HCT116 (cell line): Measurements from ENCODE around the gene COL5A1. TPM values are rescaled to one million over a fixed set of nuclear protein-coding genes. Genes with fewer than 3 reads are reported as not detected.

Experiments
- ATAC-seq: fragments of 200-7000 bp; cut with Tn5 transposase; 2 replicates; pipeline ENCODE4 v1.9.1; 2020; ENCODE audit warnings: mild to moderate bottlenecking, moderate library complexity
- BruUV-seq: library from RNA; stranded (reverse); fragments of 400-500 nt; replicated peaks from 2 replicates; lab custom pipeline; 2021; lab: Mats Ljungman, UMichigan
- CTCF ChIA-PET: fragments of 300-600 bp; sonication (Branson Sonifier 250); formaldehyde crosslinking; loops from one replicate; lab custom pipeline; 2021; ENCODE audit warnings: antibody characterized with exemption; lab: Charles Lee
- POLR2A ChIA-PET: fragments of 300-600, 350-600 bp; sonication (Branson Sonifier 250); formaldehyde crosslinking; loops from one replicate; lab custom pipeline; 2021; ENCODE audit warnings: antibody characterized with exemption; lab: Charles Lee
- RAD21 ChIA-PET, 2 experiments: fragments of 300-600 bp; sonication (Branson Sonifier 250); formaldehyde crosslinking; loops; one replicate each; lab custom pipeline; 2023; ENCODE audit warnings: low total read pairs in 2 of 2; ENCODE audit not compliant: uncharacterized antibody in 2 of 2, unreplicated experiment in 2 of 2, low non-redundant PET in 1 of 2; lab: Charles Lee
- DNase-seq: peaks from one replicate; pipeline ENCODE4 v3.0.0-alpha.2; 2010; ENCODE audit warnings: low read depth, low spot score
- H2AFZ ChIP-seq: fragments of 200-600 bp; shearing (Covaris generic), sonication (generic); 2 replicates; pipeline ENCODE4 v1.6.1; 2017; ENCODE audit warnings: low read depth, mixed run types, mixed read lengths, antibody characterized with exemption, low read length; ENCODE audit not compliant: poor library complexity, severe bottlenecking
- H3K27ac ChIP-seq: 2 replicates; pipeline ENCODE4 v1.5.1; 2012; ENCODE audit warnings: low read depth, low read length
- H3K27me3 ChIP-seq: fragments of 200-600 bp; sonication (generic); 2 replicates; pipeline ENCODE4 v1.6.1; 2016; ENCODE audit warnings: mixed run types, low read length, mixed read lengths; ENCODE audit not compliant: insufficient read depth
- H3K36me3 ChIP-seq, 2 experiments: fragments of 200-500 bp in 1 of 2; fragments of 200-600 bp in 1 of 2; sonication (Bioruptor generic) in 1 of 2; sonication (generic) in 1 of 2; 2 replicates each; pipeline versions ENCODE4 v1.5.1 to v1.6.1; 2014 to 2016; ENCODE audit warnings: low read length in 2 of 2, inconsistent platforms in 1 of 2, mixed read lengths in 1 of 2, mixed run types in 1 of 2; ENCODE audit not compliant: insufficient read depth in 2 of 2, control insufficient read depth in 1 of 2
- H3K4me1 ChIP-seq, 2 experiments: fragments of 200-600 bp in 1 of 2; sonication (generic) in 1 of 2; 2 replicates each; pipeline versions ENCODE4 v1.5.1 to v1.6.1; 2012 to 2017; ENCODE audit warnings: low read length in 2 of 2, inconsistent platforms in 1 of 2, mild to moderate bottlenecking in 1 of 2, mixed read lengths in 1 of 2, mixed run types in 1 of 2, moderate library complexity in 1 of 2; ENCODE audit not compliant: insufficient read depth in 2 of 2, control insufficient read depth in 1 of 2
- H3K4me2 ChIP-seq: fragments of 200-600 bp; sonication (generic); 2 replicates; pipeline ENCODE4 v1.6.1; 2017; ENCODE audit warnings: mixed run types, low read length, mixed read lengths
- H3K4me3 ChIP-seq, 2 experiments: fragments of 200-600 bp in 1 of 2; sonication (generic) in 1 of 2; replicated peaks in 1 of 2; 2 replicates each; pipeline ENCODE4 v1.5.1; 2011 to 2016; ENCODE audit warnings: low read length in 2 of 2, control low read depth in 1 of 2, low read depth in 1 of 2, mild to moderate bottlenecking in 1 of 2, mixed read lengths in 1 of 2, mixed run types in 1 of 2
- H3K79me2 ChIP-seq: fragments of 200-600 bp; sonication (generic); 2 replicates; pipeline ENCODE4 v1.6.1; 2017; ENCODE audit warnings: mild to moderate bottlenecking, mixed run types, low read length, moderate library complexity, mixed read lengths; ENCODE audit not compliant: insufficient read depth
- H3K9ac ChIP-seq: fragments of 200-600 bp; sonication (generic); 2 replicates; pipeline ENCODE4 v1.6.1; 2016; ENCODE audit warnings: low read length, mixed read lengths
- H3K9me2 ChIP-seq: fragments of 200-600 bp; sonication (generic), shearing (Covaris generic); 2 replicates; pipeline ENCODE4 v1.6.1; 2017; ENCODE audit warnings: mixed run types, mild to moderate bottlenecking, moderate library complexity; ENCODE audit not compliant: insufficient read depth
- H3K9me3 ChIP-seq, 2 experiments: fragments of 200-500 bp in 1 of 2; fragments of 200-600 bp in 1 of 2; sonication (Bioruptor generic) in 1 of 2; sonication (generic) in 1 of 2; 2 replicates each; pipeline ENCODE4 v1.6.1; 2014 to 2017; ENCODE audit warnings: low read length in 2 of 2, mixed read lengths in 2 of 2, inconsistent platforms in 1 of 2, low read depth in 1 of 2, mild to moderate bottlenecking in 1 of 2, mixed run types in 1 of 2, moderate library complexity in 1 of 2; ENCODE audit not compliant: control insufficient read depth in 1 of 2, insufficient read depth in 1 of 2
- H4K20me1 ChIP-seq: fragments of 200-600 bp; sonication (generic), shearing (Covaris generic); 2 replicates; pipeline ENCODE4 v1.6.1; 2017; ENCODE audit warnings: mixed run types, mild to moderate bottlenecking, moderate library complexity; ENCODE audit not compliant: insufficient read depth
- CBX3 ChIP-seq: IDR thresholded peaks from 2 replicates; pipeline ENCODE4 v1.6.1; 2012; ENCODE audit warnings: low read depth
- CEBPB ChIP-seq: IDR thresholded peaks from 2 replicates; pipeline ENCODE4 v1.6.1; 2012; ENCODE audit warnings: low read depth
- EGR1 ChIP-seq: IDR thresholded peaks from 2 replicates; pipeline ENCODE4 v1.6.1; 2012; ENCODE audit warnings: low read depth
- FOSL1 ChIP-seq: IDR thresholded peaks from 2 replicates; pipeline ENCODE4 v1.6.1; 2012; ENCODE audit warnings: low read depth
- MAX ChIP-seq: IDR thresholded peaks from 2 replicates; pipeline ENCODE4 v1.6.1; 2012
- POLR2A ChIP-seq: IDR thresholded peaks from 2 replicates; pipeline ENCODE4 v1.7.0; 2011; ENCODE audit warnings: borderline replicate concordance; ENCODE audit not compliant: insufficient read depth, insufficient read length; ENCODE audit errors: extremely low read depth
- POLR2AphosphoS5 ChIP-seq: IDR thresholded peaks from 2 replicates; pipeline ENCODE4 v1.6.1; 2011; ENCODE audit warnings: mild to moderate bottlenecking, low read depth, low read length, moderate library complexity
- REST ChIP-seq: IDR thresholded peaks from 2 replicates; pipeline ENCODE4 v1.6.1; 2012; ENCODE audit warnings: low read depth
- TCF7L2 ChIP-seq: IDR thresholded peaks from 2 replicates; pipeline ENCODE4 v1.7.0; 2011; ENCODE audit warnings: borderline replicate concordance, inconsistent platforms; ENCODE audit not compliant: insufficient read depth, insufficient read length; ENCODE audit errors: extremely low read depth
- ZBTB33 ChIP-seq: IDR thresholded peaks from 2 replicates; pipeline ENCODE4 v1.6.1; 2011; ENCODE audit warnings: mild to moderate bottlenecking, low read length, moderate library complexity; ENCODE audit not compliant: insufficient replicate concordance; ENCODE audit errors: extremely low read depth
- ZFX ChIP-seq: fragments of 450-650 bp; IDR thresholded peaks from 2 replicates; pipeline ENCODE4 v1.6.1; 2017
- ZNF274 ChIP-seq: fragments of 200-500 bp; sonication (Bioruptor generic); IDR thresholded peaks from 2 replicates; pipeline ENCODE4 v1.6.1; 2014; ENCODE audit warnings: mild to moderate bottlenecking, low read depth, low read length, inconsistent platforms
- intact Hi-C: fragments of 100-400 bp; cut with micrococcal nuclease; formaldehyde crosslinking; loops from 2 replicates; pipeline ENCODE4 v1.10.0; 2022
- total RNA-seq: library from RNA; stranded (reverse); gene quantifications from one replicate; pipeline ENCODE4 v1.2.1, GENCODE V29; 2021; ENCODE audit not compliant: unreplicated experiment

COL5A1 gene
- total RNA-seq, 1 experiment from 2014 or later = 0.30 TPM

- H3K36me3 ChIP-seq = no peaks in the 10 kb centered on the region
- H3K4me2 ChIP-seq = no peak overlapping the region
- no peak overlapping the region for H3K4me3 ChIP-seq
- H3K9me2 ChIP-seq = no peaks in the 10 kb centered on the region
- no peak overlapping the region for H3K9ac ChIP-seq
- intact Hi-C loops = no loop called here
- peaks cover 5 to 6% of the 10 kb centered on the region in 2 experiments; a peak in 2 of 4 replicates for H3K9me3 ChIP-seq
- no peak for ATAC-seq
- no peaks in the 10 kb centered on the region for H3K4me1 ChIP-seq
- no peak for TF ChIP-seq ZFX
- no peak for TF ChIP-seq TCF7L2
- no peak for TF ChIP-seq EGR1
- TF ChIP-seq FOSL1 = no peak
- TF ChIP-seq ZNF274 = no peak
- no peak for TF ChIP-seq CEBPB
- TF ChIP-seq ZBTB33 = no peak
- TF ChIP-seq REST = no peak
- TF ChIP-seq MAX = no peak
- TF ChIP-seq CBX3 = no peak
- TF ChIP-seq POLR2AphosphoS5 = no peak
- no peak for TF ChIP-seq POLR2A
- RAD21 ChIA-PET = no interaction called here
- BruUV-seq = no TSS peak
- no peak for DNase-seq
- H3K27ac ChIP-seq = no peak overlapping the region
- H2AFZ ChIP-seq = no peak overlapping the region
- no peaks in the 10 kb centered on the region for H3K79me2 ChIP-seq
- H4K20me1 ChIP-seq = no peaks in the 10 kb centered on the region
- H3K27me3 ChIP-seq = no peaks in the 10 kb centered on the region
- CTCF ChIA-PET = no interaction called here
- POLR2A ChIA-PET = no interaction called here
Observed at GRCh38 chr9:134747951-134748489, 106.4 kb downstream of the COL5A1 start.
